Large intestine (tissue), 3 donors: ENCODE data around the gene ROCK2. TPM values are rescaled to one million over a fixed set of nuclear protein-coding genes. Genes with fewer than 3 reads are reported as not detected.

Experiments used
- DNase-seq, 2 donors: peaks; one replicate each; pipeline versions ENCODE4 v3.0.0 to v3.0.0-alpha.2; 2013
- H3K27ac ChIP-seq: one replicate; pipeline ENCODE4 v1.5.1; 2013; ENCODE audit warnings: low read length
- H3K27me3 ChIP-seq: 2 replicates; pipeline ENCODE4 v1.6.1; 2013; ENCODE audit warnings: low read length; ENCODE audit not compliant: control insufficient read depth, insufficient read depth
- H3K36me3 ChIP-seq: 2 replicates; pipeline ENCODE4 v1.6.1; 2013; ENCODE audit warnings: low read length; ENCODE audit not compliant: control insufficient read depth, insufficient read depth
- H3K4me1 ChIP-seq: one replicate; pipeline ENCODE4 v1.6.1; 2013; ENCODE audit warnings: low read length; ENCODE audit not compliant: control insufficient read depth, insufficient read depth
- H3K4me3 ChIP-seq: one replicate; pipeline ENCODE4 v1.5.1; 2013; ENCODE audit warnings: low read length
- H3K9me3 ChIP-seq: one replicate; pipeline ENCODE4 v1.6.1; 2013; ENCODE audit warnings: mild to moderate bottlenecking, low read depth, low read length, moderate library complexity; ENCODE audit not compliant: control insufficient read depth
- WGBS: methylation state at CpG from one replicate; pipeline ENCODE4 v1.1.5; 2013; ENCODE audit warnings: low lambda C conversion rate; ENCODE audit not compliant: insufficient coverage; 5-methylcytosine and 5-hydroxymethylcytosine counted together
- polyA plus RNA-seq: library from polyadenylated mRNA; unstranded; fragments of 120-200 nt; gene quantifications from one replicate; pipeline ENCODE4 v1.2.1, GENCODE V29; 2013

The ROCK2 gene
- polyA plus RNA-seq, 1 donor, result 42.5 TPM

DNA sequence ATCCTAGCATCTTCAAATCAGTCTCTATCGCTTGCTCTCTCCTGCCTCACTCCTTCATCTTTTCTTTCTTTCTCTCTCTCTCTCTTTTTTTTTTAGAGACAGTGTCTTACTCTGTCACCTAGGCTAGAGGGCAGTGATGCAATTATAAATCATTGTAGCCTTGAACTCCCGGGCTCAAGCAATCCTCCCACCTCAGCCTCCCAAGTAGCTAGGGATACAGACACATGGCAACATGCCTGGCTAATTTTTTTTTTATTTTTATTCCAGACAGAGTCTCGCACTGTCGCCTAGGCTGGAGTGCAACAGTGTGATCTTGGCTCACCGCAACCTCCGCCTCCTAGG is 199.7 kb downstream of the ROCK2 start:
- Histone ChIP-seq H3K27me3 (peaks cover 7% of the 10 kb centered on the region), H3K4me1 (no peaks in the 10 kb centered on the region), H3K27ac (no peak overlapping the region), H3K36me3 (no peaks in the 10 kb centered on the region), H3K9me3 (no peaks in the 10 kb centered on the region), H3K4me3 (no peak overlapping the region)
- whole genome bisulfite sequencing, result 100% methylated on average over 1 of the region's 6 CpGs
- DNase-seq, result no peak

DNA sequence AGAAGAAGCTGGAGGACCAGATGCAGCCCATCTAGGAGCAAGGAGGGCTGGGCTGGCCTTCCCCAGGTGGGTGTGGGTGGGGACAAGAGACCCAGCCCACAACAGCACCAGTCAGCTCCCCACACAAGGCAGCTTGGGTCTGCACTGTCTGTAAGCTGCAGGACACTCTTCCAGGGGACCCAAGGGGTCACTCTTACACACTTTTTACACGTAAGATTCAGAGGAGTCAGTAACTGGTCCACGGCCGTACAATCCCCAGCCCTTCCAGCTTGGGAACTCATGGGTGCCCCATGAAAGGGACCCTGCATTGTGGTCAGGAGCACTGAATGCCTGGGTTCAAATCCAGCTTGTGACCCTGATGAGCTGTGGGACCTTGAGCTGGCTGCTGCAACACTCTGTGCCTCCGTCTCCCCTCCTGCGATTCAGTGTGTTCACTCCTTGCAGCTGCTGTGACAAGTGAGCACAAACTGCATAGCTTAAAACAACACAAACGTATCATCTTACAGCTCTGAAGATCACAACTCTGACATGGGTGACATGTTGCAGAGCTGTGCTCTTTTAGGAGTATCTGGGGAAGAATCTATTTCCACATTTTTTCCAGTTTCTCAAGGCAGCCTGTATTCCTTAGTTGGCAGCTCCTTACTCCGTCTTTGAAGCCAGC is 200.2 kb downstream of the ROCK2 start:
- no peaks in the 10 kb centered on the region for H3K9me3 ChIP-seq
- no peaks in the 10 kb centered on the region for H3K36me3 ChIP-seq
- no peak overlapping the region for H3K4me3 ChIP-seq
- H3K27ac ChIP-seq, result no peak overlapping the region
- 100% methylated on average over 1 of the region's 7 CpGs for WGBS
- no peak for DNase-seq
- H3K4me1 ChIP-seq, result no peaks in the 10 kb centered on the region
- peaks cover 7% of the 10 kb centered on the region for H3K27me3 ChIP-seq

DNA sequence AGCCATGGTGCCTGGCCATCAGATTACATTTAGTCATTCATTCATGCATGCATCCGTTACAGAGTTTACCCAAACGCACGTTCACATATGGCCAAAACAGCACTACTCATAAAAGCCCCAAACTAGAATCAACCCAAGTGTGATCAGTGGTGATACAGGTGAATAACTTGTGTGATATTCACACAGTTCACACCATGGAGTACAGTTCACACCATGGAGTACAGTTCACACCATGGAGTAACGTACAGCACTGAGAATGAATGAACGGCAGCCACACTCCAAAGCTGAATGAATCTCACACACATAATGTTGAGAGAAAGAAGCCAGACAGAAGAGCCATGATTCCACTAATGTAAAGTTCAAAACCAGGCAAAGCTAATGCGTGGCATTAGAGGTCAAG is 201.4 kb downstream of the ROCK2 start:
- no peaks in the 10 kb centered on the region for H3K36me3 ChIP-seq
- WGBS, result no CpG with 5 or more reads among the region's 6 CpGs
- no peak overlapping the region for H3K27ac ChIP-seq
- H3K9me3 ChIP-seq, result no peaks in the 10 kb centered on the region
- no peaks in the 10 kb centered on the region for H3K4me1 ChIP-seq
- peaks cover 7% of the 10 kb centered on the region for H3K27me3 ChIP-seq
- H3K4me3 ChIP-seq, result no peak overlapping the region
- no peak for DNase-seq

DNA sequence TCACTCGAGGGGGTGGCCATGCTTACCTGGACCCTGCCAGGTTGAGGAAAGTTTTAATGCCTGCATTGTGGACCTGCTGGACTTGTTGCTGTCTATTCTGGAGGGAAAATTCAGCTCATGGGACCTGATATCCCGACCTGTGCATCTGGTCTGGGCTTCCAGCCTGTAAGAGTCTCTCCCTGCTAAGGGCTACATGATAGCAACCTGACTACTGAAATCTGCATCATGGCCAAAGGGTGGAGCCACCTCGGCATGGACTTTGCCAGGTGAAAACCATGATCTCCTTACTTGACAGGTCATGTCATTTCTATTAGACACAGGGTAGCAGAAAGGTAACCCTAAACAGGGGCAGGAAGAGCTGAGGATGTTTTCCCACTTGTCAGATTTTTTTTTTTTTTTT is 202.1 kb downstream of the ROCK2 start:
- Histone ChIP-seq H3K4me1 (no peaks in the 10 kb centered on the region), H3K36me3 (no peaks in the 10 kb centered on the region), H3K27me3 (peaks cover 7% of the 10 kb centered on the region), H3K9me3 (no peaks in the 10 kb centered on the region), H3K27ac (no peak overlapping the region), H3K4me3 (no peak overlapping the region)
- WGBS, result no CpG with 5 or more reads among the region's 3 CpGs
- no peak for DNase-seq

DNA sequence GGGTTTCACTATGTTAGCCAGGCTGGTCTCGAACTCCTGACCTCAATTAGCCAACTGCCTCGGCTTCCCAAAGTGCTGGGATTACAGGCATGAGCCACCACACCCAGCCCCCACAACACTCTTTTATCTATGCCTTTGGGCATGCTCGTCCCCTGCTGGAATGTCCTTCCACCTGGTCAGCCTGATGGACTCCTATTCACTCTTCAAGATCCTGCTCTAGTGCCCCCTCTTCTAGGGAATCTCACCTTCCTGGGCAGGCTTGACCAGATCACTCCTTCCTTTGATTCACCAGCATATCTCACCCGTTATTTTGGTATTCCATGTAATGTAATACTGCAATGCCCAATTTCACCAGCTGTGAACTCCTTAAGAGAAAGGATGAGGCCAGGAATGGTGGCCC is 203.1 kb downstream of the ROCK2 start:
- Histone ChIP-seq H3K36me3 (no peaks in the 10 kb centered on the region), H3K27me3 (peaks cover 7% of the 10 kb centered on the region), H3K27ac (no peak overlapping the region), H3K9me3 (no peaks in the 10 kb centered on the region), H3K4me1 (no peaks in the 10 kb centered on the region), H3K4me3 (no peak overlapping the region)
- DNase-seq, result no peak
- WGBS, result 80% methylated on average over 1 of the region's 4 CpGs

DNA sequence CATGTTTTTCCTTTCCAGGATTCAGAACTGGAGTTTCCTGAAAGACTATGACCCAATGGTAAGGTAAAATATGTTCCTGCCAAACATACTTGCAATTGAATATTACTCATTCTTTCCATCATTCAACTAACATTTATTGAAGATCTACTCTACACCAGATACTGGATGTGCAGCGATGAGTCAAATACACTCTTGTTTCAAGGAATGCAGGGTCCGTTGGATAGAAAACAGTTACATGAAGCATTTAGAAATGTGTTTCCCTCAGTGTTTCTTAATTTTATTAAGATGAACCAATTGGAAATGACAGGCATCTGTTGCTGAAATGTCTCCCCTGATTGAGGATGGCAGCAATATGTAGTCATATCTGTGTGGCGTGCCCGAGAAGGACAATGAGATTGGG is 203.9 kb downstream of the ROCK2 start:
- H3K9me3 ChIP-seq, result no peaks in the 10 kb centered on the region
- H3K27me3 ChIP-seq, result peaks cover 5% of the 10 kb centered on the region
- whole genome bisulfite sequencing, result 100% methylated on average over 2 of the region's 4 CpGs
- no peaks in the 10 kb centered on the region for H3K36me3 ChIP-seq
- DNase-seq, result no peak
- no peaks in the 10 kb centered on the region for H3K4me1 ChIP-seq
- no peak overlapping the region for H3K4me3 ChIP-seq
- no peak overlapping the region for H3K27ac ChIP-seq

DNA sequence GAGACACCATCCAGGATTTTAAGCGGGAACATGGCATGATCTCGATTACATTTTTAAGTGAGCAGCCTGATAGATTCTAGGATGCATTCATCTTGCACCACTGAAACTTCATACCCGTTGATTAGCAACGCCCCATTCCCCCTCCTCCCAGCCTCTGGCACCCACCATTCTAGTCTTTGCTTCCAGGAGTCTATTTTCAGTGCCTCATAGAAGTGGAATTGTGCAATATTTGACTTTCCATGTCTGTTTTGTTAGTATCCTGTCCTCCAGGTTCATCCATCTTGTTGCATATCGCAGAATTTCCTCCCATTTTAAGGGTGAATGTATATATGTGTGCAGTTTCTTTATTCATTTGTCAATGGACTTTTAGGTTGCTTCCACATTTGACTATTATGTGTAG is 210.1 kb downstream of the ROCK2 start:
- Histone ChIP-seq H3K4me3 (no peak overlapping the region), H3K36me3 (no peaks in the 10 kb centered on the region), H3K9me3 (no peaks in the 10 kb centered on the region), H3K27ac (no peak overlapping the region), H3K27me3 (peaks cover 7% of the 10 kb centered on the region), H3K4me1 (peaks cover 21% of the 10 kb centered on the region)
- WGBS, result no CpG with 5 or more reads among the region's 5 CpGs
- no peak for DNase-seq

DNA sequence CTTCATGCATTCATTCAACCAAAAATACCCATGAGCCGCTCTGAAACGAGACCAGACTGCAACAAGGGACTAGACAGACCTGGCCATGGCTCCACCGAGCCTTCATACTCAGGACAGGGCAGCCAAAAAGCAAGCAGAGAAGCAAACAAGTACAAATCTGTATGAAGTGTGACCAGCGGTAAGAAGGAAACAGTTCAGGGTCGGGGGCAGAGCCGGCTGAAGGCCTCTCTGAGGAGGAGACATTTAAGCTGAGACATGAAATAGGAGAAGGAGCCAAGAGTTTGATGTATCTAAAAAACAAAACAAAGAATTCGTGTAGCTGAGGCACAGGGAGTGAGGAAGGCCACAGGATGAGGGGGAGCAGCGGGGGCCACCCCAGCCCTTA is 210.5 kb downstream of the ROCK2 start:
- DNase-seq, result peak in 1 of 2 donors; percentile 6
- H3K4me1 ChIP-seq, result peaks cover 21% of the 10 kb centered on the region
- H3K4me3 ChIP-seq, result peak overlapping the region; percentile 54
- H3K27me3 ChIP-seq, result peaks cover 7% of the 10 kb centered on the region
- no CpG with 5 or more reads among the region's 8 CpGs for WGBS
- no peaks in the 10 kb centered on the region for H3K36me3 ChIP-seq
- no peak overlapping the region for H3K27ac ChIP-seq
- no peaks in the 10 kb centered on the region for H3K9me3 ChIP-seq

DNA sequence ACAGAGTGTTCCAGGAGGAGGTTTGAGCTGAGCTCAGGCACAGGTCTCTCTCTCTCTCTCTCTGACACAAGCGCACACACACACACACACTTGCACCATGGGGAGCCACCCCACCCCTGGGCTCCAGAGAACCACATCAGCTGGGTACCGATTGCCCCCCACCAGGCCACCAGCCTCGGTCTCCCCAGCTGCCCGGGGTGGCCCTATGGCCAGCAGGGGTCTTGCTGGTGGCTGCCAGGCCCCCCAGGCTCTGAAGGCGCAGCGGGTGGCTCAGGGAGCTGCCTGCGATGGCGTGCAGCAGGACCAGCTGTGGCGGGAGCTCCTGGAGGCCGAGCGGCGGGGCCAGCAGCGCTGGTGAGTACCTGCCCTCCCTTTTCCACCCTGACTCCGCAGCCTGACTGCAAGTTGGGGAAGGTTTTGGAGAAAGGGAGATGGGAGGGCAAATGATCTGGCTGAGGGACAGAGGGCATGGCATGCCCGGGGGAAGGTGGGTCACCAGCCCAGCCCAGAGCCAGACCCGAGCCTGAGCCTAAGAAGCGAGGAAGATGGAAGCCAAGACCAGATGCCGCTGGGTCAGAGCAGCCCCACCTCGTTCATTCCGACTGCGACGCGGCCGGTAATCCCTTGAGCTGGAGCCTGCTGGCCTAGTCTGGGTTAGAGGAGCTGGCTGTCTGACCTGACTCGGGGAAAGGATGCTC is 211.0 kb downstream of the ROCK2 start:
- Histone ChIP-seq H3K36me3 (no peaks in the 10 kb centered on the region), H3K9me3 (no peaks in the 10 kb centered on the region), H3K4me1 (peaks cover 21% of the 10 kb centered on the region), H3K4me3 (peak overlapping the region; percentile 54), H3K27me3 (peaks cover 7% of the 10 kb centered on the region), H3K27ac (no peak overlapping the region)
- no CpG with 5 or more reads among the region's 25 CpGs for WGBS
- DNase-seq, result peak in 1 of 2 donors; percentile 41

DNA sequence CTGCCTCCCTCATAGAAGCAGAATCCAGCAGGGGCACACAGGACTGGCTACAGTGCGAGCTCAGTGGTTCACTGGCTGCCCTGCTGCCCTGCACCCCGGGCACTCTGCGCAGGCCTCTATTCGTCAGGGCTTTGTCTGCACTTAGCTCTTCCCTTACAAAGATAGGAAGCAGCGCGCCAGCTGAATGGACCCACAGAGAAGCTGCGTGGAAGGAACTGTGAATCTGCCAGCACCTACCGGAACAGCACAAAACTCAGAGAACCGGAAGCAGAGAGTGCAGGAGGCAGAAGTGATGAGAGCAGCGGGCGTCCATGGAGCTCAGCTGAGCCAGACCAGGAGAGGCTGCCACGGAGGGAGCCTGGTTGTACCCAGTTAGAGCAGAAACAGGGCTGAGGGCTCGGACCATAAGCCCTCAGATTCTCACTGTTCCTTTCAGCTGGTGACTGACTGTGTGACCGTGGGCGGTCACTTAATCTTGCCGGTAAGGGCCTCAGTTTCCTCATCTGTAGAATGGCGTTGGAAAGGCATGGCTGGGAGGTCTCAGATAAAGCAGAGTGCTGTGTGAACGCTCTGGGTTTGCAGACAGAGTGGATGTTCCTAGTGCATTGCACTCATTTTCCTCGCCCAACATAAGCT is 212.3 kb downstream of the ROCK2 start:
- H3K27me3 ChIP-seq, result peaks cover 7% of the 10 kb centered on the region
- H3K4me1 ChIP-seq, result peaks cover 21% of the 10 kb centered on the region
- no CpG with 5 or more reads among the region's 19 CpGs for WGBS
- H3K36me3 ChIP-seq, result no peaks in the 10 kb centered on the region
- no peak for DNase-seq
- H3K27ac ChIP-seq, result no peak overlapping the region
- H3K4me3 ChIP-seq, result no peak overlapping the region
- H3K9me3 ChIP-seq, result no peaks in the 10 kb centered on the region
